HG02610 (cell line): ENCODE results near the gene EN2.

Experiments used
- ATAC-seq: cut with Tn5 transposase; IDR thresholded peaks from one replicate; pipeline ENCODE4 v1.9.1; 2021; ENCODE audit warnings: mild to moderate bottlenecking, moderate library complexity; ENCODE audit not compliant: unreplicated experiment

Gene EN2

DNA sequence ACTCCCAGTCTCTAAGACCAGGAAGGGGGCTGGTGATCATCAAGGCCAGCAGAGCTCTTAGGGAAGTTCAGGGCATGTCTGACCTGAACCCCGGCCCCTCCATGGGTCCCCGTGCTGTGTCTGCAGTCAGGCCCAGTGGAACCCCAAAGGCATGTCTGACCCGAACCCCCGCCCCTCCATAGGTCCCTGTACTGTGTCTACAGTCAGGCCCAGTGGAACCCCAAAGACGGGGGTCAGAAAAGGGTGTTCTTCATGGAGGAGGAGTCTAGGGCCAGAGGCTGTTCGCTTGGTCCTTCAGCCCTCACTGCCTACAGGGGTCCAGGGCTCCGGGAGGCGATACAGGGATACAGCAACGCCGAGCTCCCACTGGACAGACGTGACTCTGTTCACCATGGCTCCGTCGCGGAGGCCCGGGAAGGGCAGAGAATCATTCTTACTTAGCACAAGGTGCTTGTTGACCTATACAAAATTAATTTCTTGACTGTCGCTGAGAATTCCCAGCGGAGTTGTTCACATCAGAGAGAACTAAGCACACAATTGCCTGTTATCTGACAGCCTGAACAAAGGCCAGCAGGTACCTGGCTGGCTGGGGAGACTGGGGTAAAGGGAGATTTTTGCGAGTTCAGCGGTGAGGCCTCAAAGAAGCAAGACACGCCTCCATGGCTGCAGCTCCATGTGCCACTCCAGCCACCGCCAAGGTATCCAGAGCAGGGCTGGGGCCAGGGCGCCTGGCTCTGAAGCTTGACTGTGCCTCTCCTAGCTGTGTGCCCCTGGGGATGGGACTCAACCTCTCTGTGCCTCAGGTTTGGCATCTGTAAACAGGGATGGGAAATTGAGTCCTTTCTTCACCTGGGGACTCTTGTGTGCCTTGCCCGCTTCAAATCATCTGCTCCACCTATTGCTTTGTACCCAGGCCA lies 26.8 kb downstream of the EN2 start:
- ATAC-seq = no peak

DNA sequence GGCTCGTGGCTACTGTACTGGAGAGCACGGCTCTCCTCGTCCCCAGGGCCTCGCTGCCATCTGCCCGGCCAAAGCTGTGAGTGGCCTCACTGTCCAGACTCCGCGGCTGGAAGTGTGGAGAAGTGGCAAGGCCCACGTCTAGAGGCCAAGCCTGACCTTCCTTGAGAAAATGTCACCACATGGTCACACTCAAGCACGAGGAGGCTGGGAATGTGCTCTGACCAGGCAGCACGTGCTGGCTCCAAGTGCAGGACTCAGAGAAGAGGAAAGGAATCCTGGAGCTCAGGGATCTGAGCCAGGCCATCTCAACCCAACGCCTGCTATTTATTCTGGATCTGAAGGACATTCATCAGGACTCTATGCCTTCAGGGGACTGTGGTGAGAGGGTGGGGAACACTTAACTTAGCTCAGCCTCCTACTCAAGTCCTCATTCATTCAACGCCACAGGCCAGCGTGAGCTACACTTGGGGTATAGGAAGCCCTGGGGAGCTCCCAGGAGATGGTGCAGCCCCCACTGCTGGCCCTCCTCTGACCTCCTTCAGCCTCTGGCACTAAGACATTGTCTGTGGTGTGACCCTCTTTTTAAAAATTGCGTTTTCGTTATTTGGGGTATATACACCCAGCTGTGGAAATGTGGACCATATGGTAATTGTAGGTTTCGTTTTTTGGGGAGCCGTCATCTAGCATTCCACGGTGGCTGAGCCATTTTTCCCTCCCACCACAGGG lies 29.0 kb downstream of the EN2 start:
- ATAC-seq = no peak

DNA sequence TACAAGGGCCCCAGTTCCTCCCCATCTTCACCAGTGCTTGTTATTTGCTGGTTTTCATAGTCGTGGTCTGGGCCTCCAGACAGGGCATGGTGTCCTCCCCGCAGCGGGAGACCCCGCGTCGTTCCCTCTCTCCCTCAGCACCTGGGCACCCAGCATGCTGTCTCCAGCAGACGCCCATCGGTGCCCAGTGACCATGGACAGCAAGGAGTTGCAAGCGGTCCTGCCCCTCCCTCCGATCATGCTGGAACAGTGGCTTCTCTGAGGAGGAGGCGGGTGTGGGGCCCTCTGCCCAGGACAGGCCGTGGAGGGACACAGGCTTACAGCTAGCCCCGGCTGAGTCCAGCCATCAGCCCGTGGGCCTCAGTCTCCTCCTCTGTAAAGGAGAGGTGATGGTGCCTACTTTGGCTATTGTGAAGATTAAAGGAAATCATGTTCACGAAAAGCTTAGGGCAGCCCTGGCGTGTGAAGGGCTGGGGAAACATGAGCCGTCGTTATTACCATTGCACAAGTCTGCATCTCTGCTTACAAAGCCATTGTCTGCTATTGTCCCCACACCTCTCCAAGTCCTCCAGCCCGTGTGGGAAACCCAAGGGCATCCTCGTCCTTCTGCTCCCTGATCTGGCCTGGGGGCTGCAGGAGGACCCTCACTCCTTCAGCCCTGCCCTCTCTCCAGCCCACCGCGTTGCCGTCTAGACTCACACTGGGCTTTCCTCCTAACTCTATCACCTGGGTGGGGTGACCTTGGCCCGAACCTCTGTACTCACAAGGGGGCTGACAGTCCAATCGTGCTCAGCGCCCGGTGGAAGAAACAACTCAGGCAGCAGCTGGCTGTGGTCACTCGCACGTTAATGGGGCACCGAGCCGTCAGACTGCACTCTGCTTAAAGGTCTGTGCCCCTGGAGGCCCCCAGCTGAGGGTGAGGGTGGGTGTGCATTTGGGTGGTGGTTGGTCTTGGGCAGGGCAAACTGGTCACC lies 29.9 kb downstream of the EN2 start:
- ATAC-seq = no peak

GRCh38 chr7:155488483-155489127 lies 30.7 kb downstream of the EN2 start:
- ATAC-seq = no peak

DNA sequence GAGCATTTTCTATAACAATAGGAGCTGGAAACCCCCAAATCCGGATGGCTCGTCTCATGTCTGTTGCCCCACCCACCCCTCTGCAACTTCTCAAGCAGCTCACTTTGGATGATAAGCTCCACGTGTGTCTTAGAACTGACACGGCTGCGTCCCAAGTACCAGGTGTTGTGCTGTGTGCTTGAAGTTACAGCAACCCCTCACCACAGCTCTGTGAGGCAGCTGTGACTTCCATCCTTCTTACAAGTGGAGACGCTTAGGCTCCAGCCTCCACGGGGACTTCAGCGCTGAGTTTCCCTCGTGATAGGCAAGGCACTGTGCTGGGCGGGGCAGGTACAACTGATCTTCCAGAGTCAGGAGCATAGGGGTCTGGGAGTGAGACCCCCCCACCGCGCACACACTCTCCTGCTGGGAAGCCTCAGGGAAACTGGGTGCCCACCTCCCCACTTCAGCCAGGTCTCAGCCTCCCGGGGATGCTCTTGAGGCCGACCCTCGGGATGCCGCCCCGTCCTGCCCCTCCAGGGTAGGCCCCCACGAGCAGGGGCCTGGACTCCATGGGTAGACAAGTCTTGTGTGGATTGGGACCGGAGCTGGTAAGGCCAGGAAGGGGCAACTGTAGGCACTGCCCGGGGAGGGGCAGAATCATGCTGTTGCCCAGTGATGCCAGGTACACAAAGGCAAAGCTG lies 31.4 kb downstream of the EN2 start:
- ATAC-seq = no peak

DNA sequence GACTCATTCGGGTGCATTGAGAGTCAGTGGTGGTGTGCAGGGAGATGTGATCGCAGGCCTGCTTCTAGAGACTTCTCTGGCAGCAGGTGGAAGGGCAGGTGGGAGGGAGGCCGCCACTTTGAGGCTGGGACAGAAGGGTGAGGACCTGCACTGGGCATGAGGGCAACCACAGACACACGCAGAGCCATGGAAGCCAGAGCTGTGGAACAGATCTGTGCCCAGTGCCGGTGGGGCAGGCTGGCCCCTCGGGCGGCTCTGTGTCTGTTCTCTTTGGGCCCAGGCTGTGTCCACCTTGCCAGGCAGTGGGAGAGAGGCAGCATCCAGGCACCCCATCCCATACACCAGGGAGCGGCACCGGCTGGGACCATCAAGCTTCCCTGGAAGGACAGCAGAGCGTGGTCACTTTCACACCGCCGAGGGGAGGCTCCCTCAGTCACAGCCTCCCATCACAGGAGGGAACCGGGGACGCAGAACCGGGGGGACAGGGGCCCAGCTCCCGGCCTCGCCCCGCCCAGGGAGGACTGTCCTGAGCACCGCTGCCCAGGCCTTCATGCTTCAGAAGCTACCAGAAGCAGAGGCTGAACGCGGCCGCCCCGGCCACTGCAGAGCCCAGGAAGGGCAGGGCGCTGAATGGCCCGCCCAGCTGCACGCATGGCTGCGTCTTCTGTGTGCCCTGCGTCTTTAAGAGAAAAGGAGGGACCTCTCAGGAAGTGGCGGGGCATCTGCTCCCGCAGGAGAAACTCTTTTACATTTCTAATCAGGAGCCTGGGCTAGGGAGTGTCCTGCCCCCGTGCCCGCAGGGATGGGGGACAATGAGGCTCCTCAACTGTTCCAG lies 32.1 kb downstream of the EN2 start:
- ATAC-seq = no peak

DNA sequence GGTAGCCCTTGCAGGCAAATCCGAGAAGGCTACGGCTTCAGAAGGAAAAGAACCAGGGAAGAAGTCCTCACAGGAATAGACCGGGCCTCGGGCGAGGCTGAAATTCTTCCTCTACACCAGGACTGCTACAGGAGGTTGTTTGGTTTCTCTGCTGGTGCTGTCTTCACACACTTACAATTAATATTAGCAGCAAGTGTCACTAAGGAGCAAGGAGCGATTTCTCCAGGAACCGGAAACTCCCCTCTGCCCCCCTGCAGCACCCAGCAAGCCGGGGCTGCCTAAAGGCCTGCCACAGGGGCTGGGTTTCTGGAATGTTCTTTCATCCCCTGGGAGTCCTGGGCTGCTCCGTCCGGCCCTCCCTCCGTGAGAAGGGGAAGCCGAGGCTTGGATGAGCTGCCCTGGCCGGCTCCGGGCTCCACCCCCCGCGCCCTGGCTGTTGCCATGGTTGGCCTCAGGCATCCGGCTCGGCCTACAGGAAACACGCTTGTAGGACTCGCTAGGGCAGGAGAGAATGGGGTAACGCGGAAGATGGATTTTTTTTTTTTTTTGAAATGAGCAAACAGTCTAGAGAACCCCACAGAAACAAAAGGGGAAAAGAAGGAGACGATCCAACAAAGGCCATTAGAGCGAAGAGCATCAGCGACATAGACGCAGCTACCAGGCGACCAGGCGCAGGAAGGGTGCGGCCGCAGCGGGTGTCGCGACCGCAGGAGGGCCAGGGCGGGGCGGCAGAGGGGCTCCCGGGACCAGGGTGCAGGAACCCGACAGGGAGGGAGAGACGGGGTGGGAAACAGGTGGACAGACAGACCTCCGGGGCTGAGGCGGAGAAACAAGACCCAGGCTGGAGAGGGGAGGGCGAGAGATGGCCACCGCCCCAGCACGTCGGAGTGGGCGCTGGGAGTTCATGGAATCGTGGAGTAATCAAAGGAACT lies 33.0 kb downstream of the EN2 start:
- peak; percentile 92 for ATAC-seq

DNA sequence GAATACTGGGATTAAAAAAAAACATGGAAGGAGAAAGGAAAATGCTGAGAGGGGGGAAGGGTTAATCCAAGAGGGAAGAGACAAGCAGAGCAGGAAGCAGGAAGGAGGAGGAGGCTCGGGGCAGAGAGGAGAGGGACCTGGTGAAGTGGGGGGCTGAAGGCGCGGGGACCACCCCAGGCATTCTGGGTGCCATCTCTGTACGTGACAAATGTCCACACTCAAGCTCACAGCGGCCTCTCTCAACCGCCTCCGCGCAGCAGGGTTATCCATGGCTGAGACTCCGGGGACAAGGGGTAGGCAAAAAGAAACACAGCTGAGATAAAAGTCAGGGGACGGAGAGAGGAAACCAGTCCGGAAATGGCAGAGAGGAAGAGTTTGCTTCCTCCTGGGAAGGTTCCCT lies 33.9 kb downstream of the EN2 start:
- ATAC-seq = no peak

- ATAC-seq = no peak
These were observed 36.0 kb downstream of the EN2 start for GRCh38 chr7:155493744-155494538.

DNA sequence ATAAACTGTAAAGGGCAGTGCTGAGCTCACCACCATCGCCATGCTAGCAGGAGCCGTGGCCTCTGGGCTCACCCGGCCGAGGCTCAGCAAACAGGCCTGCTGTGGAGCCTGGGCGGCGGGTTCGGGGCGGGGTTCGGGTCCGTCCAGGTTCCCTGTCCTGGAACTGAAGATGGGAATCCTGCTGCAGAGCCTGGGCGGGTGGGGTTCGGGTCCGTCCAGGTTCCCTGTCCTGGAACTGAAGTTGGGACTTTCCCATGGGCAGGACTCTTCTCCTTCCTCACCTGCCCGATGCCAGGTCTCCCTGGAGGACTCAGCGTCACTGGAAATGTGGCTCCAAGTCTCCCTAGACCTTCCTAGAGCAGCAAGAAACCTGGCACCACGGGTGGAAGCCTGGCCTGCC lies 36.6 kb downstream of the EN2 start:
- ATAC-seq = no peak

- no peak for ATAC-seq
These were observed 37.7 kb downstream of the EN2 start for GRCh38 chr7:155495440-155496248.

- ATAC-seq = no peak
These were observed 38.5 kb downstream of the EN2 start for GRCh38 chr7:155496267-155497005.

- no peak for ATAC-seq
These were observed 39.4 kb downstream of the EN2 start for GRCh38 chr7:155497149-155497901.

DNA sequence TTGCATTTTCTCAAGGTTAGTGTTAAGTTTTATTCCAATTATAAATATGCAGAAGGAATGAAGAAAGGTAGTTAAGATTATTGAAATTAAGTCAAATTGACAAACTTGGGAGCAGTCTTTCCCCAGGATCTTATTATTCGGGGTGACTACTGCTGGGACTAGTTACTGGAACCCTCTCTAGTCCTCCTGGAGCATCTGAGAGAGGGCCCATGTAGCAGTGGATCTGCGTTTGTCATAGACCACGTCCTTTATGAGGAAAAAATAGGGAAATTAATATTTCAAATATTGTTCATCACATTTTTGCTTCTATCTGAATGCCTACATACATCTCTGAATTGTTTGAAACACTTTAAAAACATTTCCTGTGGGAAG lies 47.5 kb downstream of the EN2 start:
- no peak for ATAC-seq

- ATAC-seq = no peak
These were observed 49.0 kb downstream of the EN2 start for GRCh38 chr7:155506854-155507337.
